ENCODE measurements around the gene NRIP1. TPM values are rescaled to one million over a fixed set of nuclear protein-coding genes. Genes with fewer than 3 reads are reported as not detected.

Gene NRIP1
- total RNA-seq, 1 experiment from 2014 or later, result 29.6 TPM

DNA sequence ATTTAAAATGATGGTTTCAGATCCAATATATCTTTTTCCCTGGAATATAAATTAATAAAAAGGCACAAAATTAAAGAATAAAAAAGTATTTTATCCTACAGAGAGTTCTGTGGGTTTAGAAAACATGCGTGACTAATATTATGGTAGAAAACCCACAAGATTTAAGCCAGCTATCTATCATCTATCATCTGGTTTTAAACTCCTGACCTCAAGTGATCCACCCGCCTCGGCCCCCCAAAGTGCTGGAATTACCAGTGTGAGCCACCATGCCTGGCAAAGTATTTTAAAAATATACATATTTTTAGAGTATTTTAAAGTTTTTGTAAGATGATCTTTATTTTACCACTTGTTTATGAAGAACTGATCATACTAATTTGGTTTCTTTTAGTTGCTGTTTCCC, 79.5 kb downstream of the NRIP1 start:
- Histone ChIP-seq H3K79me2 (ENCODE audit: insufficient read depth, low read length) (peaks cover 36% of the 10 kb centered on the region), H3K27me3 (ENCODE audit: insufficient read depth, low read length) (no peaks in the 10 kb centered on the region), H2AFZ (ENCODE audit: low read depth, low read length, poor library complexity, severe bottlenecking) (no peak overlapping the region), H3K9me3 (ENCODE audit: control insufficient read depth in 1 of 2, insufficient read depth in 1 of 2, low read depth in 1 of 2, low read length in 2 of 2) (no peaks in the 10 kb centered on the region; a peak in 1 of 4 replicates), H3K4me1 (ENCODE audit: control insufficient read depth in 1 of 2, insufficient read depth in 2 of 2, low read length in 2 of 2) (no peaks in the 10 kb centered on the region), H3K9me2 (ENCODE audit: insufficient read depth) (no peaks in the 10 kb centered on the region), H3K4me2 (ENCODE audit: low read length) (no peak overlapping the region), H3K36me3 (ENCODE audit: control insufficient read depth in 1 of 2, insufficient read depth in 2 of 2, low read length in 2 of 2) (no peaks in the 10 kb centered on the region), H3K9ac (ENCODE audit: low read length) (no peak overlapping the region), H3K4me3 (replicated peaks in 1 of 2; ENCODE audit: low read depth in 1 of 2, low read length in 2 of 2) (no peak overlapping the region), H4K20me1 (ENCODE audit: insufficient read depth) (no peaks in the 10 kb centered on the region), H3K27ac (ENCODE audit: low read depth, low read length) (no peak overlapping the region)
- ChIA-PET POLR2A (no interaction called here), RAD21 (ENCODE audit: low non-redundant PET in 1 of 2, low total read pairs in 2 of 2, uncharacterized antibody in 2 of 2, unreplicated experiment in 2 of 2) (no interaction called here), CTCF (no interaction called here)
- no peak for DNase-seq (ENCODE audit: low read depth, low spot score)
- ATAC-seq, result no peak
- no peak for TF ChIP-seq CEBPB (IDR thresholded peaks at IDR 0.05; ENCODE audit: low read depth)
- TF ChIP-seq POLR2A (IDR thresholded peaks at IDR 0.05; ENCODE audit: borderline replicate concordance, extremely low read depth, insufficient read depth, insufficient read length), result no peak
- TF ChIP-seq, protein P1, sequence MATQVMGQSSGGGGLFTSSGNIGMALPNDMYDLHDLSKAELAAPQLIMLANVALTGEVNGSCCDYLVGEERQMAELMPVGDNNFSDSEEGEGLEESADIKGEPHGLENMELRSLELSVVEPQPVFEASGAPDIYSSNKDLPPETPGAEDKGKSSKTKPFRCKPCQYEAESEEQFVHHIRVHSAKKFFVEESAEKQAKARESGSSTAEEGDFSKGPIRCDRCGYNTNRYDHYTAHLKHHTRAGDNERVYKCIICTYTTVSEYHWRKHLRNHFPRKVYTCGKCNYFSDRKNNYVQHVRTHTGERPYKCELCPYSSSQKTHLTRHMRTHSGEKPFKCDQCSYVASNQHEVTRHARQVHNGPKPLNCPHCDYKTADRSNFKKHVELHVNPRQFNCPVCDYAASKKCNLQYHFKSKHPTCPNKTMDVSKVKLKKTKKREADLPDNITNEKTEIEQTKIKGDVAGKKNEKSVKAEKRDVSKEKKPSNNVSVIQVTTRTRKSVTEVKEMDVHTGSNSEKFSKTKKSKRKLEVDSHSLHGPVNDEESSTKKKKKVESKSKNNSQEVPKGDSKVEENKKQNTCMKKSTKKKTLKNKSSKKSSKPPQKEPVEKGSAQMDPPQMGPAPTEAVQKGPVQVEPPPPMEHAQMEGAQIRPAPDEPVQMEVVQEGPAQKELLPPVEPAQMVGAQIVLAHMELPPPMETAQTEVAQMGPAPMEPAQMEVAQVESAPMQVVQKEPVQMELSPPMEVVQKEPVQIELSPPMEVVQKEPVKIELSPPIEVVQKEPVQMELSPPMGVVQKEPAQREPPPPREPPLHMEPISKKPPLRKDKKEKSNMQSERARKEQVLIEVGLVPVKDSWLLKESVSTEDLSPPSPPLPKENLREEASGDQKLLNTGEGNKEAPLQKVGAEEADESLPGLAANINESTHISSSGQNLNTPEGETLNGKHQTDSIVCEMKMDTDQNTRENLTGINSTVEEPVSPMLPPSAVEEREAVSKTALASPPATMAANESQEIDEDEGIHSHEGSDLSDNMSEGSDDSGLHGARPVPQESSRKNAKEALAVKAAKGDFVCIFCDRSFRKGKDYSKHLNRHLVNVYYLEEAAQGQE (IDR thresholded peaks at IDR 0.05; ENCODE audit: low read depth), result no peak
- TF ChIP-seq ZFX (IDR thresholded peaks at IDR 0.05), result no peak
- TF ChIP-seq, protein P2, sequence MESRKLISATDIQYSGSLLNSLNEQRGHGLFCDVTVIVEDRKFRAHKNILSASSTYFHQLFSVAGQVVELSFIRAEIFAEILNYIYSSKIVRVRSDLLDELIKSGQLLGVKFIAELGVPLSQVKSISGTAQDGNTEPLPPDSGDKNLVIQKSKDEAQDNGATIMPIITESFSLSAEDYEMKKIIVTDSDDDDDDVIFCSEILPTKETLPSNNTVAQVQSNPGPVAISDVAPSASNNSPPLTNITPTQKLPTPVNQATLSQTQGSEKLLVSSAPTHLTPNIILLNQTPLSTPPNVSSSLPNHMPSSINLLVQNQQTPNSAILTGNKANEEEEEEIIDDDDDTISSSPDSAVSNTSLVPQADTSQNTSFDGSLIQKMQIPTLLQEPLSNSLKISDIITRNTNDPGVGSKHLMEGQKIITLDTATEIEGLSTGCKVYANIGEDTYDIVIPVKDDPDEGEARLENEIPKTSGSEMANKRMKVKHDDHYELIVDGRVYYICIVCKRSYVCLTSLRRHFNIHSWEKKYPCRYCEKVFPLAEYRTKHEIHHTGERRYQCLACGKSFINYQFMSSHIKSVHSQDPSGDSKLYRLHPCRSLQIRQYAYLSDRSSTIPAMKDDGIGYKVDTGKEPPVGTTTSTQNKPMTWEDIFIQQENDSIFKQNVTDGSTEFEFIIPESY (IDR thresholded peaks at IDR 0.05; ENCODE audit: extremely low read depth, insufficient replicate concordance, low read length), result no peak
- no peak for TF ChIP-seq EZH2phosphoT487 (IDR thresholded peaks at IDR 0.05; ENCODE audit: borderline replicate concordance)
- intact Hi-C loops (cut with micrococcal nuclease), result no loop called here
- BruUV-seq (replicated peaks), result no TSS peak

Data from HCT116 (cell line).